ENCODE results near the gene KRT86.
A peak's percentile ranks its signal among the peaks of the same experiment; 100 is the strongest.

Gene KRT86

DNA sequence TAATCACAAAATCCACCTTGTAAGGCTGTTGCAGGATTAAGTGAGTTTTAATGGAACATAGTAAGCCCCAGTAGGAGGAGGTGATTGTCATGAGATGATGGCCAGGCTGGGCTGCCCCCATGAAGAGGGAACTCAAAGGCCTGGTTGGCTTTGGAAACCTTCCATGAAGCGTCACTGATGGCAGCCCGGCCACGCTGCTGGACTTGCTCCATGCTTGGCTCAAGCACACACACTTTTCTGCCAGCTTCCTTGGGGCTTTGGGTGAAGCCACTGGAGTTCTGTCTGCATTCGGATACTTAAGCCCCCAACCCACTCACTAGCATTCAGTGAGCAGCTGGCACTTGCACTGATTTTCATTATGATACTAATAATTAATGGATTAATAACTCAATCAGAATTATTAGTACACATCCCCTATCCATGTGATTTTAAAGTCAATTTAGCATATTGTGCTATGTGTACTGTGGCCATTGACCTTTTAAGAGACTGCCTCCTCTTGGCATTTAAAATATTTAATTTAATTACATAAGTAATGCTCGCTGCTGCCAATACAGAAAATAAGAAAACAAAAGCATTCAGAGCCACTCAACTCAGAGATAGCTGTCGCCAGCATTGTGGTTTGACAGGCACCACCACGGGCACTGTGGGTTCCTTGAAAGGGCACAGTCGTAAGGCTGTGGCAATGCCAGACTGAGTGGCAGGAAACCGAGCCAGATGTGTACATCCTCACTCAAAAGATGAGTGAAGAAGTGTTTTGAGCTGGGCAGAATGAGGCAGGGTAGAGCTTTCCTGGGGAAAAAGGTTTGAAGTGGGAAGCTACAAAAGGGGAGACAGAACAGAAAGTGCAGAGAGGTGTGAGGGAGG, 77.0 kb downstream of the KRT86 start:
- H3K27me3 ChIP-seq (replicated peaks; ENCODE audit: control insufficient read depth, insufficient read depth, low read length): peaks cover 66% of the 10 kb centered on the region
- DNase-seq (ENCODE audit: low read depth): no peak
- no peaks in the 10 kb centered on the region for H3K36me3 ChIP-seq (ENCODE audit: control insufficient read depth, insufficient read depth, low read length, severe bottlenecking)
- H3K9ac ChIP-seq (ENCODE audit: low read length): no peak overlapping the region
- H3K4me1 ChIP-seq (ENCODE audit: control insufficient read depth, insufficient read depth, low read length): no peaks in the 10 kb centered on the region
- H3K9me3 ChIP-seq (ENCODE audit: control insufficient read depth, low read length): no peaks in the 10 kb centered on the region
- H3K4me3 ChIP-seq (ENCODE audit: low read length): no peak overlapping the region

GRCh38 chr12:52352951-52353350, 78.5 kb downstream of the KRT86 start:
- Histone ChIP-seq H3K4me3 (ENCODE audit: low read length) (no peak overlapping the region), H3K4me1 (ENCODE audit: control insufficient read depth, insufficient read depth, low read length) (no peaks in the 10 kb centered on the region), H3K36me3 (ENCODE audit: control insufficient read depth, insufficient read depth, low read length, severe bottlenecking) (no peaks in the 10 kb centered on the region), H3K27me3 (replicated peaks; ENCODE audit: control insufficient read depth, insufficient read depth, low read length) (peaks cover 64% of the 10 kb centered on the region), H3K9me3 (ENCODE audit: control insufficient read depth, low read length) (no peaks in the 10 kb centered on the region), H3K9ac (ENCODE audit: low read length) (no peak overlapping the region)
- DNase-seq (ENCODE audit: low read depth): no peak

- H3K4me1 ChIP-seq (ENCODE audit: control insufficient read depth, insufficient read depth, low read length): no peaks in the 10 kb centered on the region
- DNase-seq (ENCODE audit: low read depth): no peak
- no peaks in the 10 kb centered on the region for H3K36me3 ChIP-seq (ENCODE audit: control insufficient read depth, insufficient read depth, low read length, severe bottlenecking)
- H3K4me3 ChIP-seq (ENCODE audit: low read length): no peak overlapping the region
- H3K27me3 ChIP-seq (replicated peaks; ENCODE audit: control insufficient read depth, insufficient read depth, low read length): peaks cover 64% of the 10 kb centered on the region
- H3K9me3 ChIP-seq (ENCODE audit: control insufficient read depth, low read length): no peaks in the 10 kb centered on the region
- no peak overlapping the region for H3K9ac ChIP-seq (ENCODE audit: low read length)
These were observed 79.3 kb downstream of the KRT86 start for GRCh38 chr12:52353766-52354165.

GRCh38 chr12:52354200-52354599, 79.8 kb downstream of the KRT86 start:
- Histone ChIP-seq H3K9ac (ENCODE audit: low read length) (no peak overlapping the region), H3K4me1 (ENCODE audit: control insufficient read depth, insufficient read depth, low read length) (no peaks in the 10 kb centered on the region), H3K27me3 (replicated peaks; ENCODE audit: control insufficient read depth, insufficient read depth, low read length) (peaks cover 64% of the 10 kb centered on the region), H3K36me3 (ENCODE audit: control insufficient read depth, insufficient read depth, low read length, severe bottlenecking) (no peaks in the 10 kb centered on the region), H3K9me3 (ENCODE audit: control insufficient read depth, low read length) (no peaks in the 10 kb centered on the region), H3K4me3 (ENCODE audit: low read length) (no peak overlapping the region)
- peak; percentile 22 for DNase-seq (ENCODE audit: low read depth)

DNA sequence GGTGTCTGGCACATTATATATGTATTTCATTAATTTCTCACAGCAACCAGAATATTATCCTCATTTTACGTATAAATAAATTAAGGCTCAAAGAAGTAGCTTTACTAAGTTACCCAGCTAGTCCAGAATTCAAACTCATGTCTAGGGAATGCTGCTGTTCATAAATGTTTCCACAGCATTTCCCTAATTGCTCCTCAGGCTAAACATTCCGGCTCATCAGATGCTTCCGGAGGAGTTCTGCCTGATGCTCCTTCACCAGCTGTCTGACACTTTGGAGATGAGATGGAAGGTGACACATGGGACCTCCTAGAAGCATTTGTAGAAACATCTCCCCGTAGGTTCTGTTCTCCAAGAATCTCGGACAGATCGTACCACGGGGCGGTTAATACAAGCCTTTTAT, 80.7 kb downstream of the KRT86 start:
- H3K9ac ChIP-seq (ENCODE audit: low read length): no peak overlapping the region
- H3K9me3 ChIP-seq (ENCODE audit: control insufficient read depth, low read length): no peaks in the 10 kb centered on the region
- no peak for DNase-seq (ENCODE audit: low read depth)
- no peaks in the 10 kb centered on the region for H3K4me1 ChIP-seq (ENCODE audit: control insufficient read depth, insufficient read depth, low read length)
- H3K4me3 ChIP-seq (ENCODE audit: low read length): no peak overlapping the region
- no peaks in the 10 kb centered on the region for H3K36me3 ChIP-seq (ENCODE audit: control insufficient read depth, insufficient read depth, low read length, severe bottlenecking)
- peaks cover 68% of the 10 kb centered on the region for H3K27me3 ChIP-seq (replicated peaks; ENCODE audit: control insufficient read depth, insufficient read depth, low read length)

- Histone ChIP-seq H3K9ac (ENCODE audit: low read length) (no peak overlapping the region), H3K4me1 (ENCODE audit: control insufficient read depth, insufficient read depth, low read length) (no peaks in the 10 kb centered on the region), H3K9me3 (ENCODE audit: control insufficient read depth, low read length) (no peaks in the 10 kb centered on the region), H3K36me3 (ENCODE audit: control insufficient read depth, insufficient read depth, low read length, severe bottlenecking) (no peaks in the 10 kb centered on the region), H3K27me3 (replicated peaks; ENCODE audit: control insufficient read depth, insufficient read depth, low read length) (peaks cover 68% of the 10 kb centered on the region), H3K4me3 (ENCODE audit: low read length) (no peak overlapping the region)
- DNase-seq (ENCODE audit: low read depth): no peak
These were observed 81.8 kb downstream of the KRT86 start for GRCh38 chr12:52356031-52356761.

DNA sequence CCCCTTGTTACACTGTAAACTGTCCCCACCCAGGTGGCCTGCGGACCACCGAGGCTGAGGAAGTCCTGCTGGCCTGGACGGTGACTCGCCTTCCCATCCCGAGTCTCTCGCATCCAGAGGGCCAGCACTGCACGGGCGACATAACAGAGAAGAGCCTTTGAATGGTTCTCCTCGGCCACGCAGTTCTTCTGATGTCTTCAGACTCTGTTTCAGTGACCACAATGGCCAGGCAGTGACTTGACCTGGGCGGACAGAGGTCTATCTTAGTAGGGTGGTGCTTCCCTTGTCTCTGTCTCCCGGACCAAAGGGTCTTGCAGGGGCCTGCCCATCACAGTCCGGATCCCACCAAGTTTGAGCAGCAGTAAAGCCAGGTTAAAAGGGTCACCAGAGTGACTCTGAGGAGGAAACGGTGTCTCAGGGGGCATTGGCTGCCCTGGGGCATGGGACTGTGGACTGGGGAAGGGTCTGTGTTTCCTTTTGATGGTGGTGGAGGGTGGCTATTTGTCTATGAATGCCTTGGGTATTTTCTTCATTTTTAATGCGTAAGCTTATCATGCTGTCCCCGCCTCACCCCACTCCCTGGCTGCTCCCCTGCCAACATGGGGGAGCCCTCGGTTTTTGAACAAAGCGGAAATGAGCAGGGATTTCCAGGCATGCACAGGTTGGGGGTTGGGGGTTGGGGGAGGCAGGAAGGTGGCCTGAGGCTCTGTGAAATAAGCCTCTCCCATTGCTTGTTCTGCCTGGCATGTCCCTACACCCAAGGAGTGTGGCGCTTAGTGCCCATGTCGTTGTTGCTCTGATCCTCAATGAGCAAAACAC, 82.5 kb downstream of the KRT86 start:
- no peak for DNase-seq (ENCODE audit: low read depth)
- Histone ChIP-seq H3K27me3 (replicated peaks; ENCODE audit: control insufficient read depth, insufficient read depth, low read length) (peaks cover 60% of the 10 kb centered on the region), H3K9ac (ENCODE audit: low read length) (no peak overlapping the region), H3K4me3 (ENCODE audit: low read length) (no peak overlapping the region), H3K9me3 (ENCODE audit: control insufficient read depth, low read length) (no peaks in the 10 kb centered on the region), H3K4me1 (ENCODE audit: control insufficient read depth, insufficient read depth, low read length) (no peaks in the 10 kb centered on the region), H3K36me3 (ENCODE audit: control insufficient read depth, insufficient read depth, low read length, severe bottlenecking) (no peaks in the 10 kb centered on the region)
